GM23248 (cell line): Measurements from ENCODE around the gene MISP. TPM values are rescaled to one million over a fixed set of nuclear protein-coding genes. Genes with fewer than 3 reads are reported as not detected.

Experiments used
- DNase-seq: peaks from one replicate; pipeline ENCODE4 v3.0.0-alpha.2; 2015
- H2AFZ ChIP-seq: fragments of 200-600 bp; sonication (generic); 2 replicates; pipeline ENCODE4 v1.6.1; 2016; ENCODE audit warnings: antibody characterized with exemption
- H3F3A ChIP-seq: fragments of 200-600 bp; sonication (generic); 2 replicates; pipeline ENCODE4 v1.6.1; 2016; ENCODE audit warnings: mild to moderate bottlenecking, antibody characterized with exemption, mixed run types; ENCODE audit not compliant: insufficient read depth
- H3K27ac ChIP-seq: fragments of 200-600 bp; sonication (generic); 2 replicates; pipeline ENCODE4 v1.5.1; 2016; ENCODE audit warnings: mild to moderate bottlenecking
- H3K27me3 ChIP-seq: fragments of 200-600 bp; sonication (generic); replicated peaks from 2 replicates; pipeline ENCODE4 v1.6.1; 2016; ENCODE audit warnings: mild to moderate bottlenecking; ENCODE audit not compliant: insufficient read depth
- H3K36me3 ChIP-seq: fragments of 200-600 bp; sonication (generic); 2 replicates; pipeline ENCODE4 v1.6.1; 2016; ENCODE audit warnings: low read depth, mild to moderate bottlenecking
- H3K4me1 ChIP-seq: fragments of 200-600 bp; sonication (generic); 2 replicates; pipeline ENCODE4 v1.6.1; 2016; ENCODE audit warnings: mild to moderate bottlenecking; ENCODE audit not compliant: insufficient read depth
- H3K4me2 ChIP-seq: fragments of 200-600 bp; sonication (generic); one replicate; pipeline ENCODE4 v1.6.1; 2016; ENCODE audit warnings: mild to moderate bottlenecking; ENCODE audit not compliant: unreplicated experiment
- H3K4me3 ChIP-seq: fragments of 200-600 bp; sonication (generic); 2 replicates; pipeline ENCODE4 v1.5.1; 2016; ENCODE audit warnings: mild to moderate bottlenecking
- H3K79me2 ChIP-seq: fragments of 200-600 bp; sonication (generic); 2 replicates; pipeline ENCODE4 v1.6.1; 2016; ENCODE audit warnings: mild to moderate bottlenecking; ENCODE audit not compliant: insufficient read depth
- H3K9ac ChIP-seq: fragments of 200-600 bp; sonication (generic); 2 replicates; pipeline ENCODE4 v1.6.1; 2016; ENCODE audit warnings: mild to moderate bottlenecking
- H3K9me2 ChIP-seq: fragments of 200-600 bp; sonication (generic); 2 replicates; pipeline ENCODE4 v1.6.1; 2016; ENCODE audit warnings: mixed run types, mild to moderate bottlenecking, moderate library complexity; ENCODE audit not compliant: insufficient read depth
- H3K9me3 ChIP-seq: fragments of 200-600 bp; sonication (generic); one replicate; pipeline ENCODE4 v1.6.1; 2017; ENCODE audit warnings: low read depth
- H4K20me1 ChIP-seq: fragments of 200-600 bp; sonication (generic); 2 replicates; pipeline ENCODE4 v1.6.0; 2016; ENCODE audit not compliant: insufficient read depth
- EZH2 ChIP-seq: fragments of 200-600 bp; sonication (generic); IDR thresholded peaks from 2 replicates; pipeline ENCODE4 v1.6.1; 2018; ENCODE audit warnings: antibody characterized with exemption, mild to moderate bottlenecking; ENCODE audit not compliant: insufficient read depth, poor library complexity, severe bottlenecking
- EZH2phosphoT487 ChIP-seq: fragments of 200-600 bp; sonication (generic); IDR thresholded peaks from 2 replicates; pipeline ENCODE4 v1.6.1; 2018; ENCODE audit warnings: antibody characterized with exemption, moderate library complexity, mild to moderate bottlenecking, low read depth; ENCODE audit not compliant: insufficient read depth
- WGBS, 2 experiments: methylation state at CpG; one replicate each; pipeline ENCODE4 v1.1.6; 2015 to 2017; ENCODE audit warnings: low lambda C conversion rate in 2 of 2, low coverage in 1 of 2; ENCODE audit errors: missing lambda C conversion rate in 2 of 2; 5-methylcytosine and 5-hydroxymethylcytosine counted together
- in situ Hi-C: fragments of 300-500 bp; cut with MboI; formaldehyde crosslinking; loops from 2 replicates; pipeline ENCODE4 v1.15.0; 2020
- polyA plus RNA-seq: library from polyadenylated mRNA; unstranded; fragments of >200 nt; fragmentation: Nextera tagmentation; extraction: Ambion mirVana; gene quantifications from 2 replicates; pipeline ENCODE4 v1.2.1, GENCODE V29; 2016
- total RNA-seq: library from RNA; depleted of rRNA; stranded (reverse); fragments of >200 nt; shearing (Covaris generic); gene quantifications from 2 replicates; pipeline ENCODE4 v1.2.3, GENCODE V29; 2014

MISP gene
- total and polyA plus RNA-seq, 2 experiments from 2014 or later: not detected

- peak within 1 kb of the TSS; percentile 94 for H3K9ac ChIP-seq
- H3K9me2 ChIP-seq: no peaks in the 10 kb centered on the region
- peaks cover 41% of the 10 kb centered on the region for H3K79me2 ChIP-seq
- H3K27me3 ChIP-seq: no peaks in the 10 kb centered on the region
- peak within 1 kb of the TSS; percentile 93 for H3K27ac ChIP-seq
- H3K4me3 ChIP-seq: peak within 1 kb of the TSS; percentile 86
- H3F3A ChIP-seq: peaks cover 8% of the 10 kb centered on the region
- H3K36me3 ChIP-seq: 0 out of 2 replicates have a peak, but pooled peaks cover 10% of the 10 kb centered on the region
- peaks cover 29% of the 10 kb centered on the region for H4K20me1 ChIP-seq
- DNase-seq: peak; percentile 100
- in situ Hi-C loops: no loop called here
- peak within 1 kb of the TSS; percentile 86 for H2AFZ ChIP-seq
- TF ChIP-seq EZH2 (no peak), EZH2phosphoT487 (no peak)
- no peaks in the 10 kb centered on the region for H3K9me3 ChIP-seq
- peak within 1 kb of the TSS; percentile 98 for H3K4me2 ChIP-seq
- 1% methylated on average over 63 to 68 of the region's 83 CpGs for WGBS, 2 experiments
- peaks cover 28% of the 10 kb centered on the region for H3K4me1 ChIP-seq
Measured at GRCh38 chr19:796692-797527, 46.0 kb downstream of the MISP start, which contains the start of gene PTBP1. TSS of gene PTBP1 (plus strand) at chr19:797452. CDS start at chr19:797498, 46 bp downstream.

DNA sequence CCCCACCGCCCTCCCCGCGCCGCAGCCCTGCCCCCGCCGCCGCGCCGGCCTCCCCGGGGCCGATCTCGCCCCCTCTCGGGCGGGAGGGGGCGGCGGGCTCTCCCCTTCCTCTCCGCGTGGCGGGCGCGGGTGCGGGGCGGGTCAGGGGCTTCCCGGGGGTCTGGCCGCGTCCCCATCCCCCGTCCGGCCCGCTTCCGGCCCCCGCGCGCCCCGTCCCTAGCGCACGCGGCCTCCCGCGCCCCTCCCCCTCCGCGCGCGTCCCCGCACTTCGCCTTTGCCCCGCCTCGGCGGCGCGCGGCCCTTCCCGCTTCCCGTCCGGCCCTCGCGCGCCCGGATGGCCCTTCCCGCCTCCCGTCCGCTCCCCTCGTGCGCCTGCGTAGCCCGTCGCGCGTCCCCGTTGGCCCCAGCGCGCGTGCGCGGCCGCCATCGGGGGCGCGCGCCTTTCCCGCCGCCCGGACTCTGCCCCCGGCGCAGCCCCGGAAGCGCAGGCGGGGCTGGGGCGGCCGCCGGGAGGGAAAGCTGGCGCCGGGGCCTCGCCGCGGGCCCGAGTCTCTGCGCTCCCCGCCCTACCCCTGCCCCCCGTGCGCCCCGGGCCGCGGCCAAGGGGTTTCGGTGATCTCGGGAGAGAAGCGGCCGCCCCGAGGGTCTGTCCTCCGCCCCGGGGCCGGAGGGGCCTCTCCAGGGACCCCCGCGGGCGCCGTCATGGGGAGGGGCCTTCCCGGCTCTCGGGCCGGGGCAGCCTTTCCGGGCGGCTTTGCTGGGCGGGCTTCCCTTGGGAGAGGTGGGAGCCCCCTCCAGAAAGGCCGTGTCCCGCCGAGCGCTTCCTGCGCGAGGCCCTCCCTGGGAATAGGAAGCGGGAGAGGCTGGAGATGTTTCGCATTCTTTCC is 46.9 kb downstream of the MISP start:
- in situ Hi-C loops: no loop called here

GRCh38 chr19:798415-799075 is 47.6 kb downstream of the MISP start:
- peaks cover 8% of the 10 kb centered on the region for H3F3A ChIP-seq
- peak overlapping the region; percentile 86 for H3K4me3 ChIP-seq
- peaks cover 57% of the 10 kb centered on the region for H3K79me2 ChIP-seq
- TF ChIP-seq EZH2 (no peak), EZH2phosphoT487 (no peak)
- peak overlapping the region; percentile 94 for H3K9ac ChIP-seq
- no peak overlapping the region for H2AFZ ChIP-seq
- H3K27me3 ChIP-seq: no peaks in the 10 kb centered on the region
- WGBS, 2 experiments: 1% methylated on average over 38 of the region's 44 CpGs
- H3K4me1 ChIP-seq: peaks cover 32% of the 10 kb centered on the region
- DNase-seq: peak; percentile 57
- H4K20me1 ChIP-seq: peaks cover 30% of the 10 kb centered on the region
- H3K9me2 ChIP-seq: no peaks in the 10 kb centered on the region
- in situ Hi-C loops: no loop called here
- H3K4me2 ChIP-seq: peak overlapping the region; percentile 98
- 0 out of 2 replicates have a peak, but pooled peaks cover 10% of the 10 kb centered on the region for H3K36me3 ChIP-seq
- no peaks in the 10 kb centered on the region for H3K9me3 ChIP-seq
- peak overlapping the region; percentile 93 for H3K27ac ChIP-seq

More for the DNA sequence above, 46.9 kb downstream of the MISP start:
- H3F3A ChIP-seq: peaks cover 8% of the 10 kb centered on the region
- H3K36me3 ChIP-seq: 0 out of 2 replicates have a peak, but pooled peaks cover 10% of the 10 kb centered on the region
- H3K9me2 ChIP-seq: no peaks in the 10 kb centered on the region
- H3K79me2 ChIP-seq: peaks cover 49% of the 10 kb centered on the region
- peaks cover 30% of the 10 kb centered on the region for H4K20me1 ChIP-seq
- no peak overlapping the region for H2AFZ ChIP-seq
- H3K4me3 ChIP-seq: peak overlapping the region; percentile 86
- H3K9ac ChIP-seq: peak overlapping the region; percentile 94
- H3K4me2 ChIP-seq: peak overlapping the region; percentile 98
- peak overlapping the region; percentile 93 for H3K27ac ChIP-seq
- no peaks in the 10 kb centered on the region for H3K9me3 ChIP-seq
- H3K4me1 ChIP-seq: peaks cover 32% of the 10 kb centered on the region
- H3K27me3 ChIP-seq: no peaks in the 10 kb centered on the region
- 2 to 3% methylated on average over 22 to 66 of the region's 129 CpGs for WGBS, 2 experiments
- TF ChIP-seq EZH2phosphoT487: no peak
- no peak for TF ChIP-seq EZH2
- peak; percentile 96 for DNase-seq
